Measurements from ENCODE around the gene PDE5A.
"Not testable (repeated sequence)": the region's sequence is repeated elsewhere in the genome, so short reads cannot be mapped to it uniquely, and the experiment has no call there.

PDE5A gene

DNA sequence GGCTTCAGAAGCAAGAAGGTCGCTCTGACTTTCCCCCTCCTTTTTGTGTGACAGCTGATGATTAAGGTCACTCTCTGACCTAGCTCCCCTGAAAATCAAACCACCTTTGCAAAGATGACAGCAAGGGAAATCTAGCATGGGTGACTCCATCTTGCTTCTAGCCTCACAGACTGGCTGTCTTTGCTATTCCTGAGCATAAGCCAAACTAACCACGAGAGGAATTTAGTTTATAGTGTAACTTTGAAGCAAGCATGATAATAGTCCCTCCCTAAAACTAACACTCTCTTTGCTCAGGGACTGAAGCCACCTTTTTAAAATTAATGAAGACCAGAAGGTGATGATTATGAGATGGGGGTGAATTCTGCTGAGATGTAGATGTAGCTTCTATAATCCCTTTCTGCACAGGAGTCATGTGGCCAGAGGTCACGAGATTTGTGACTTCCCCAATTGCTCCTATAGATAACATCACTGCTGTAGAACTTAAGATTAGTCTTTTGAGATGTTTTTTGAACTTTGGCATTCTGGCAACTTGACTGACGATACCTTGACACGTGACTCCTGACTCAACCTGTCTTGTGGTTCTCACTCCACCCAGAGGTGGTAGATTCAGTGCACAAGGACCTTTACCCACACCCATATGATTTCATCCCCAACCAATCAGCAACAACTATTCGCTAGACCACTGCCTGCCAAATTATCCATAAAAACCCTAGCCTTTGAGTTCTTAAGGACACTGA, 14.9 kb upstream of the PDE5A start:
- Histone ChIP-seq H3K4me2 (ENCODE audit: low read depth, low read length) (no peak overlapping the region), H2AFZ (ENCODE audit: low read length) (no peak overlapping the region), H3K79me2 (ENCODE audit: low read length) (no peaks in the 10 kb centered on the region), H3K9ac (ENCODE audit: low read length) (no peak overlapping the region), H4K20me1 (ENCODE audit: insufficient read depth, low read length) (no peaks in the 10 kb centered on the region), H3K4me3 (ENCODE audit: low read length) (no peak overlapping the region), H3K9me2 (replicated peaks; ENCODE audit: insufficient read depth, low read length) (no peaks in the 10 kb centered on the region), H3K27ac (ENCODE audit: low read length) (no peak overlapping the region), H3F3A (ENCODE audit: insufficient read depth, low read length) (no peaks in the 10 kb centered on the region), H3K9me3 (replicated peaks; ENCODE audit: insufficient read depth, low read length) (no peaks in the 10 kb centered on the region), H3K27me3 (replicated peaks; ENCODE audit: insufficient read depth, low read length) (no peaks in the 10 kb centered on the region), H3K36me3 (replicated peaks; ENCODE audit: insufficient read depth, low read length) (no peaks in the 10 kb centered on the region), H3K4me1 (ENCODE audit: low read length) (no peaks in the 10 kb centered on the region)
- DNase-seq, result no peak
- no peak for TF ChIP-seq EZH2phosphoT487 (IDR thresholded peaks at IDR 0.05; ENCODE audit: low read length)
- TF ChIP-seq EZH2 (optimal IDR thresholded peaks at IDR 0.05; ENCODE audit: low read depth, low read length), result no peak
- TF ChIP-seq, protein P1, sequence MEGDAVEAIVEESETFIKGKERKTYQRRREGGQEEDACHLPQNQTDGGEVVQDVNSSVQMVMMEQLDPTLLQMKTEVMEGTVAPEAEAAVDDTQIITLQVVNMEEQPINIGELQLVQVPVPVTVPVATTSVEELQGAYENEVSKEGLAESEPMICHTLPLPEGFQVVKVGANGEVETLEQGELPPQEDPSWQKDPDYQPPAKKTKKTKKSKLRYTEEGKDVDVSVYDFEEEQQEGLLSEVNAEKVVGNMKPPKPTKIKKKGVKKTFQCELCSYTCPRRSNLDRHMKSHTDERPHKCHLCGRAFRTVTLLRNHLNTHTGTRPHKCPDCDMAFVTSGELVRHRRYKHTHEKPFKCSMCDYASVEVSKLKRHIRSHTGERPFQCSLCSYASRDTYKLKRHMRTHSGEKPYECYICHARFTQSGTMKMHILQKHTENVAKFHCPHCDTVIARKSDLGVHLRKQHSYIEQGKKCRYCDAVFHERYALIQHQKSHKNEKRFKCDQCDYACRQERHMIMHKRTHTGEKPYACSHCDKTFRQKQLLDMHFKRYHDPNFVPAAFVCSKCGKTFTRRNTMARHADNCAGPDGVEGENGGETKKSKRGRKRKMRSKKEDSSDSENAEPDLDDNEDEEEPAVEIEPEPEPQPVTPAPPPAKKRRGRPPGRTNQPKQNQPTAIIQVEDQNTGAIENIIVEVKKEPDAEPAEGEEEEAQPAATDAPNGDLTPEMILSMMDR (IDR thresholded peaks at IDR 0.05; ENCODE audit: low read length), result no peak

DNA sequence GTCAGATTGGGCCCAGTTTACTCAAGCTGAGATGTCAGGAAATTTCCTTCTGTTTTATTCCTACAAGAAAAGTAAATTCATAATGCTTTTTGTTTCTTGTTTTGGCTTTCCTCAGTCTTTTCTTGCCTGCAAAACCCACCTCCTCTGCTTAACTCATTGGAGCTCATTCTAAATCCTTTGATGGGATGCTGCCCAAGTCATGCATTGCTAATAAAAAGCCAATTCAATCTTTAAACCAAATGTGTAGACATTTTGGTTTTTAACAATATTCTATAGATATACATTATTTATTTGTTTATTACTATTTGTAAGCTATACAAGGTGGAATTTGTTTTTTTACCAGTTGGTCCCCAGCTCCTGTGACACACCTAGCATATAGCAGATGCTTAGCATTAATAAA, 13.2 kb upstream of the PDE5A start:
- Histone ChIP-seq H3K36me3 (replicated peaks; ENCODE audit: insufficient read depth, low read length) (no peaks in the 10 kb centered on the region), H2AFZ (ENCODE audit: low read length) (no peak overlapping the region), H3K4me3 (ENCODE audit: low read length) (no peak overlapping the region), H3K27ac (ENCODE audit: low read length) (no peak overlapping the region), H3K4me1 (ENCODE audit: low read length) (no peaks in the 10 kb centered on the region), H3K4me2 (ENCODE audit: low read depth, low read length) (no peak overlapping the region), H3K9me3 (replicated peaks; ENCODE audit: insufficient read depth, low read length) (no peaks in the 10 kb centered on the region), H4K20me1 (ENCODE audit: insufficient read depth, low read length) (no peaks in the 10 kb centered on the region), H3K9ac (ENCODE audit: low read length) (no peak overlapping the region), H3K79me2 (ENCODE audit: low read length) (no peaks in the 10 kb centered on the region), H3F3A (ENCODE audit: insufficient read depth, low read length) (no peaks in the 10 kb centered on the region), H3K27me3 (replicated peaks; ENCODE audit: insufficient read depth, low read length) (no peaks in the 10 kb centered on the region), H3K9me2 (replicated peaks; ENCODE audit: insufficient read depth, low read length) (no peaks in the 10 kb centered on the region)
- no peak for DNase-seq
- TF ChIP-seq EZH2phosphoT487 (IDR thresholded peaks at IDR 0.05; ENCODE audit: low read length), result no peak
- TF ChIP-seq, protein P1 (IDR thresholded peaks at IDR 0.05; ENCODE audit: low read length), result no peak
- no peak for TF ChIP-seq EZH2 (optimal IDR thresholded peaks at IDR 0.05; ENCODE audit: low read depth, low read length)

DNA sequence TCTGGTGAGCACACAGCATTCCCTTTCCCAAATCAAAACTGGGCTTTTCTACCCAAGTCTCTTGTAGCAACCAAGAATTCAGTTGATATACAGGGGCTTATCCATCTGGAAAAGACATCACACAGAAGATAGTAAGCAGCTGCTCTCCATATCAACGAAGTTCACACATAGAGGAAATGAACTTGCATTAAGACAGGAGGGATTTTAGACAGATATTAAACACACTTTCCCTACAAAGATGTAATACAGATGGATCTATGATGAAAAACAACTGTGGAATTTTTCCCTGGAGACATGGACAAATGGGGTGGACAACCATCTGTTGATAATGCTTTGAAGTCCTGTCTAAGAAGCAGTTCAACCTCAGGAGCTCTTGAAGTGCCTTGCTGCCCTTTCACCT, 9.8 kb upstream of the PDE5A start:
- no peak overlapping the region for H3K4me3 ChIP-seq (ENCODE audit: low read length)
- H3K9me3 ChIP-seq (replicated peaks; ENCODE audit: insufficient read depth, low read length), result no peaks in the 10 kb centered on the region
- DNase-seq, result no peak
- no peak overlapping the region for H3K27ac ChIP-seq (ENCODE audit: low read length)
- no peaks in the 10 kb centered on the region for H4K20me1 ChIP-seq (ENCODE audit: insufficient read depth, low read length)
- H3K79me2 ChIP-seq (ENCODE audit: low read length), result no peaks in the 10 kb centered on the region
- peaks cover 6% of the 10 kb centered on the region; the same call in 1 of the 2 replicates for H3K4me1 ChIP-seq (ENCODE audit: low read length)
- no peak overlapping the region for H3K4me2 ChIP-seq (ENCODE audit: low read depth, low read length)
- H3K27me3 ChIP-seq (replicated peaks; ENCODE audit: insufficient read depth, low read length), result no peaks in the 10 kb centered on the region
- TF ChIP-seq, protein P1 (IDR thresholded peaks at IDR 0.05; ENCODE audit: low read length), result no peak
- TF ChIP-seq EZH2 (optimal IDR thresholded peaks at IDR 0.05; ENCODE audit: low read depth, low read length) (no peak), EZH2phosphoT487 (IDR thresholded peaks at IDR 0.05; ENCODE audit: low read length) (no peak)
- H3F3A ChIP-seq (ENCODE audit: insufficient read depth, low read length), result no peaks in the 10 kb centered on the region
- H2AFZ ChIP-seq (ENCODE audit: low read length), result no peak overlapping the region
- H3K9me2 ChIP-seq (replicated peaks; ENCODE audit: insufficient read depth, low read length), result no peaks in the 10 kb centered on the region
- H3K36me3 ChIP-seq (replicated peaks; ENCODE audit: insufficient read depth, low read length), result no peaks in the 10 kb centered on the region
- H3K9ac ChIP-seq (ENCODE audit: low read length), result no peak overlapping the region

DNA sequence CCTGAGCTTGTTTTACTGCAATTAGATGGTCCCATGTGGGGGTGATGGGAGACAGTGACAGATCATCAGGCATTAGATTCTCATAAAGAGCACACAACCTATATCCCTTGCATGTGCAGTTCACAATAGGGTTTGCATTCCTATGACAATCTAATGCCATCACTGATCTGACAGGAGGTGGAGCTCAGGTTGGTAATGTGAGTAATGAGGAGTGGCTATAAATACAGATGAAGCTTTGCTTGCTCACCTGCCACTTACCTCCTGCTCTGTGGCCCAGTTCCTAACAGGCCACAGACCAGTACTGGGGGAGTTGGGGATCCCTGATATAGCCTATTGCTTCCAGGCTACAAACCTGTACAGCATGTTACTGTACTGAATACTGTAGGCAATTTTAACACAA, 8.2 kb upstream of the PDE5A start:
- not testable (repeated sequence) for H3K79me2 ChIP-seq (ENCODE audit: low read length); H3K9me3 ChIP-seq (replicated peaks; ENCODE audit: insufficient read depth, low read length); DNase-seq; H3K9ac ChIP-seq (ENCODE audit: low read length); H3K4me2 ChIP-seq (ENCODE audit: low read depth, low read length); H3K27me3 ChIP-seq (replicated peaks; ENCODE audit: insufficient read depth, low read length); H3K36me3 ChIP-seq (replicated peaks; ENCODE audit: insufficient read depth, low read length); H3K9me2 ChIP-seq (replicated peaks; ENCODE audit: insufficient read depth, low read length); H3K27ac ChIP-seq (ENCODE audit: low read length); H3K4me3 ChIP-seq (ENCODE audit: low read length); H2AFZ ChIP-seq (ENCODE audit: low read length); H4K20me1 ChIP-seq (ENCODE audit: insufficient read depth, low read length); H3F3A ChIP-seq (ENCODE audit: insufficient read depth, low read length); H3K4me1 ChIP-seq (ENCODE audit: low read length)

Measured in MM.1S (cell line).